Activated effector memory CD4-positive, alpha-beta T cell treated with anti-CD3 and anti-CD28 coated beads, Interleukin-2, amount 50 U/mL, for 16 hours (primary cell): ENCODE measurements around the gene TRPC1.
"Not testable (repeated sequence)": the region's sequence is repeated elsewhere in the genome, so short reads cannot be mapped to it uniquely, and the experiment has no call there.

Experiments
- DNase-seq: peaks from one replicate; pipeline ENCODE4 v3.0.0-alpha.2; 2020

The TRPC1 gene

GRCh38 chr3:142723968-142724681 lies at the start of gene TRPC1:
Gene TRPC1 (plus strand): TSS chr3:142724034. CDS start chr3:142724560, 526 bp downstream.
- peak; percentile 90 for DNase-seq

- no peak for DNase-seq
Observed at GRCh38 chr3:142676151-142676550, 47.7 kb upstream of the TRPC1 start.

- DNase-seq = no peak
Observed at GRCh38 chr3:142680710-142681109, 43.1 kb upstream of the TRPC1 start.

GRCh38 chr3:142690613-142691012 lies 33.2 kb upstream of the TRPC1 start:
- no peak for DNase-seq

GRCh38 chr3:142691527-142691926 lies 32.3 kb upstream of the TRPC1 start:
- no peak for DNase-seq

GRCh38 chr3:142693136-142693853 lies 30.5 kb upstream of the TRPC1 start:
- DNase-seq = no peak

GRCh38 chr3:142694225-142694624 lies 29.6 kb upstream of the TRPC1 start:
- DNase-seq = no peak

- no peak for DNase-seq
Observed at GRCh38 chr3:142705198-142705597, 18.6 kb upstream of the TRPC1 start.

GRCh38 chr3:142706321-142707127 lies 17.3 kb upstream of the TRPC1 start:
- DNase-seq = no peak

GRCh38 chr3:142709207-142709606 lies 14.6 kb upstream of the TRPC1 start:
- DNase-seq = no peak

GRCh38 chr3:142714882-142715281 lies 9.0 kb upstream of the TRPC1 start:
- not testable (repeated sequence) for DNase-seq

GRCh38 chr3:142716102-142716501 lies 7.7 kb upstream of the TRPC1 start:
- no peak for DNase-seq

- DNase-seq = no peak
Observed at GRCh38 chr3:142723665-142723967, 218 bp upstream of the TRPC1 start.

- peak; percentile 67 for DNase-seq
Observed at GRCh38 chr3:142724682-142725356, 985 bp downstream of the TRPC1 start.

GRCh38 chr3:142725357-142725739 lies 1.5 kb downstream of the TRPC1 start:
- DNase-seq = no peak

- no peak for DNase-seq
Observed at GRCh38 chr3:142726017-142726416, 2.2 kb downstream of the TRPC1 start.

- DNase-seq = no peak
Observed at GRCh38 chr3:142732066-142732465, 8.2 kb downstream of the TRPC1 start.

- no peak for DNase-seq
Observed at GRCh38 chr3:142734834-142735233, 11.0 kb downstream of the TRPC1 start.

GRCh38 chr3:142735462-142735861 lies 11.6 kb downstream of the TRPC1 start:
- no peak for DNase-seq

- no peak for DNase-seq
Observed at GRCh38 chr3:142738396-142738795, 14.6 kb downstream of the TRPC1 start.

GRCh38 chr3:142746646-142747045 lies 22.8 kb downstream of the TRPC1 start:
- DNase-seq = no peak

GRCh38 chr3:142750531-142750930 lies 26.7 kb downstream of the TRPC1 start:
- not testable (repeated sequence) for DNase-seq

GRCh38 chr3:142752605-142753004 lies 28.8 kb downstream of the TRPC1 start:
- not testable (repeated sequence) for DNase-seq
